Fibroblast of the conjunctiva (primary cell): ENCODE measurements around the gene DVL2.
A peak's percentile ranks its signal among the peaks of the same experiment; 100 is the strongest.

Experiments
- DNase-seq: peaks from one replicate; pipeline ENCODE4 v3.0.0-alpha.2; 2010; ENCODE audit warnings: low read depth

The DVL2 gene

DNA sequence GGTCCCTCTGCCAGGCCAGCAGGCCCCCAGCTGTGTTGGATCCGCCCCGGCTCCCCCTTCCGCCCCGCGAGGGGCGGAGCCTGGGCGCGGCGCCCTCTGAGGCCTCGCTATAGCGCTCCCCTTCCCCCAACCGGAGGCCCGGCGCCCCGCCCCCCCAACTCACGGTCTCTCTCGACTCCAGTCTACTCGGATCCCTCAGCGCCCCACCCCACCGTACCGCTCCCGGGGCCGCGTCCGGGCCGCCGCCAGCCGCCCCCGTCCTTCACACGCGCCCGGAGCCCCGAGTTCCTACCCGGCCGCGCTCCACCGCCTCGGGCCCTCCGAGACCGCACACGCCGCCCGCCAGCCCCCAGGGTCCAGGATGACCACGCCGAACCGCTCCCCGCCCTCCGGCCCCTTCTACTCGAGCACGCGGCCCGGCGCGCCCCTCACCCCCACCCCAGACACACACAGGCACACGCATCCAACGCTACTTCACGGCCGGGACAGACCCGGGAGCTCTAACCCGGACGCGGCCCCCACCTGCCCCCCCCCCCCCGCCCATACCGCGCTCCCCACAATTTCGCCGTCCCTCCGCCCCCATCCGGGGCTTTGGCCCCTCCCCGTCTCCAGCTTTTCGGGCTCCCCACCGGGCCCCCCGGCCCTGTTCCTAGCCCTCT, 3.6 kb upstream of the DVL2 start:
- DNase-seq, result peak; percentile 39

DNA sequence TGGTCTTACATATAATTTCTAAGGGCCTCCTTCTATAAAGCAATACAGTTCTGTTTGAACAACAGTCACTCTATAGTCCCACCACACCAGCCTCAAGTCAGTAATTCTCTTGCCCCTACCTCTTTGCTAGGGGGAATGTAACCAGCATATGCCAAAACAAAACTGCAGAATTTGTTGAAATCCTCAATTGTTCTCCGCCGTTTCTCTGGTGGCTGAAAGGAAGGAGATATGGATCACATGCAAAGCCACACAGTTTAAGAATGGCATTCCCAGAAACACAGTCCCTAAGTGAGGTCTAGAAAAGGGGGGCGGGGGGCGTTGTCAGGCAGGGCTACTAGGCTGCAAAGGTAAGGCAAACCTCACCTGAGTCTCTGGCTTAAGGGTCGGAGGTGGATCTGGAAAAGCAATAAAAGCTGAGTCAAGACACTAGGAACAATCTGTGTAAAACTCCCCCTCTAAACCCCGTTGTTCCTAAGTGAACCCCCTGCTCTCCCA, 3.0 kb upstream of the DVL2 start:
- no peak for DNase-seq

- no peak for DNase-seq
These were observed 2.5 kb upstream of the DVL2 start for GRCh38 chr17:7236808-7237207.

DNA sequence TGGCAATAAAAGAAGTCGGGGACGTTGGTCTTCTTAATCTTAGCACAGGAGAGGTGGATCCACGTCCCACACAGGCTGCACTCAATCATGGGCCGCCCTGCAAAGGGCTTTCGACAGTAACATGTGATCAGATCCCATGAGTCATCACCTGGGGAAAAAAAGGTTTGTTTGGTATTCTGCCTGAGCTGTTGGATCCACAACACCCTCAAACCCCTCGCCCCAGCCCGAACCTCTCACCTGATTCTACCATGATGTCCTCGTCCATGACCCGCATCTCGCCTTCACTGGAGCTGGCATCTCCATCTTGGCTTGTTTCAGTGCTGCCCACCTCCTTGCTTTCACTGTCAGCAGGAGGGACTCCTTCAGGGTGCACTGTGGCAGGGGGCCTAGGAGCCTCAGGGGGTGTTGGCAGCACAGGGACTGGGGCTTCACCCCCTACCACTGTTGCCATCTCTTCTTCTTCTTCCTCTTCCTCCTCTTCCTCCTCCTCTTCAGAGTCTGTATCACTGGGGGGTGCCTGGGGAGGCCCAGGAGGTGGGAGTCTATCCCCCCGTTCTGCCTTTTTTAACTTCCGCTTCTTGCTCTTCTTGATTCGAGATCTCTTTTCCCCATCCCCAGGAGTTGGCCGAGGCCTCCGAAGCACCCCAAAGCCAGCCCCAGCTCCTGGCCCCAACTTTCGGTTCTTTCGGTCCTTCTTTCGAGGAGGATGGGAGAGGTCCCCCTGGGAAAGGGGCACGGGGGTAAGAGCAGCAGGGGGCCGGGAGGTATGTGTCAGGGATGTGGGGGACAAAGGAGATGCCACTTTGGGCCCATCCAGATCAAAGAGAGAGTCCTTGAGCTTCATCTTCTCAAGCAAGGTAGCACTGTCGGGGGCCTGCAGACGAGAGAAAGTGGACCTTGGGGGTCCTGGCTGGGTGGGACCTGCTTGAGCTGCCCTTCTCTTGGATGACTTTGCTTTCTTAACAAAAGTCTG, 1.7 kb upstream of the DVL2 start:
- DNase-seq, result no peak

- DNase-seq, result no peak
These were observed 625 bp downstream of the DVL2 start for GRCh38 chr17:7233701-7234082.

DNA sequence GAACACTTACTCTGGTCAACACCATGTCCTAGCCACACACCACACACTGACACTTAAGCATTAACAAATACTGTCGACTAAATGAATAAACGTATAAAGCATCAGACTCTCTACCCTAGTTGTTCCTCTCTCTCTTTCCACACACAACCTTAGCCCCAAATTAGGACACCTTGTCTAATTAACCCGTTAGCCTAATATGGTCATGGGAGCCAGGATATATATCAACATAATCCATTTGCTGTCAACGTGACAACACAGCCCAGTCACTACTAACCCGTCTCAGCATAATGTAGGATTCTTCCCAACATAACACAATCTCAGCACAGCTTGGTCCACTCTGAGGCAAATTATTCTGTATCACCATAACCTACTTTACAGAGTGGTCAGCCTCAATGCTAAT, 2.2 kb downstream of the DVL2 start:
- no peak for DNase-seq

DNA sequence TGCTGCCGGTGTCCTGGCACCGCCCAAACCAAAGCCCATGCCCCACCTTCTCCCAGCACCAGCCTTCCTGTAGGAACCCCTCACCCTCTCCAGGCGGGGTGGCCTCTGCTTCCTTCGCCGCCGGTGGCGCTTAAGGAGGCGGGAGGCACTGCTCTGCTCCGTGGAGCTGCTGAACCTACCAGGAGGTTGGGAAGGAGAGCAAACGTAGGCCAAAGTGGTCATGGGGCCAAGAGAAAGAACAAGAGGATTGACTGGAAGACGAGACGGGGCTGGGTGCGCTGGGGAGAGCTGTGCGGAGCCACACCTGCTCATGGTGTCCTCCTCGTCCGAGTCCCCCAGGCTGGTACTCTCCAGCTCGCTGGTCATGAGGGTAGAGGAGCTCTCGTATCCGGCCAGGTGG, 4.8 kb downstream of the DVL2 start:
- DNase-seq, result no peak

DNA sequence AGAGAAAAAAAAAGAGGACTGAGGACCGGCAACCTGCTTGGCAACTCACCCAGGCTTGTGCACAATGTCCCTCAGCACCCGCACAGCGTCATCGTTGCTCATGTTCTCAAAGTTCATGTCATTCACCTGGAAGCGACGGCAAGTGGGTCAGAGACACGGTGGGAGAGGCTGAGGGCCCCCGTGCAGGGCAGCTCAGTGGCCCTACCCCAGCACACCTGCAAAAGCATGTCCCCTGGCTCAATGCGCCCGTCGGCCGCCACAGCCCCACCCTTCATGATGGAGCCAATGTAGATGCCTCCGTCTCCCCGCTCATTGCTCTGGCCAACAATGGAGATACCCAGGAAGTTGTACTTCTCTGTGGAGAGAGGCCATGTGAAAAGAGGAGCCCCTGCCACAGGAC, 5.4 kb downstream of the DVL2 start:
- DNase-seq, result no peak

GRCh38 chr17:7226721-7227710, 7.3 kb downstream of the DVL2 start:
- no peak for DNase-seq

DNA sequence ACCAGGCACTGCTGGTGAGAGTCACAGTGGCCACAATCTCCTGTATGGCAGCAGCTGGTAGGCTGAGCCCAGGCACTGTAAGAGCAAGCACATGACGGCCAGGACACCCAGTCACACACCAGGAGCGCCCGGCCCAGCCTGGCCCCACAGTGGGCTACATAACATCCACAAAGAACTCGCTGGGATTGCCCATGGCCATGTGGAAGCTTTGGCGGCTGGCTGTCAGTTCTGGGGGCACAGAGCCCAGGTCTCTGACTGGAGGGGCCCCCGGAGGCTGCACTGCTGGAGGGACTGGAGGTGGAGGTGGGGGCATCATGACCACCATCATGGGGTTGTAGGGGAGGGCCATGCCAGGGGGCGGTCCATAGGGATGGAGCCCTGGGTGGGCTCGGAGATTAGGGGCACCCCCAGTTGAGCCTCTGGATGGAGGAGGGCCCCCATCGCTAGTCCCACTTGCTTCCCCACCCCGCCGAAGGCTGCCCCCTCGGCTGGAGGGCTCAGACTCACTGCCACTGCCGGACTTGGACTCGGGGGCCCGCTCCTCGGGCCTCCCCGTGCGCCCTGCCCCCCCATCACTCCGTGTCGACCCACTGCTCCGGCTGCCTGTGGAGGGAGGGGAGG, 8.5 kb downstream of the DVL2 start:
- no peak for DNase-seq

GRCh38 chr17:7224661-7225111, 9.6 kb downstream of the DVL2 start:
- DNase-seq, result no peak

DNA sequence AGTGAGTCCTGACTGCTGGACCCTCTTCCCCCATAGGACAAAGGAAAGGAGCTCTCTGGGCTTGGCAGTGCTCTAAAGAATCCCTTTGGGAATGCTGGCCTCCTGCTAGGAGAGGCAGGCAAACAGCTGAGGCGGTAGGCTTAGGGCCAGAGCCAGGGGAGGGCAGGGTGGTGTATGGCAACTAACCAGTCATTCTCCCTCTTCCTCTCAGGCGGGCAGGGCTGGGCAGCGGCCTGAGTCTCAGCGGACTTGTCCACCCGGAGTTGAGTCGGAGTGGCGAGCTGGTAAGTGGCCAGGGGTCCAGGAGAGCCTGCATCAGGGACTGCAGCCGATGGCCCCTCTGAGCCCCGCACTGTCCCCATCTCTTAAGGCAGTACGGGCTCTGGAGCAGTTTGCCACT, 10.2 kb downstream of the DVL2 start:
- no peak for DNase-seq

GRCh38 chr17:7223375-7223774, 10.9 kb downstream of the DVL2 start:
- DNase-seq, result no peak

DNA sequence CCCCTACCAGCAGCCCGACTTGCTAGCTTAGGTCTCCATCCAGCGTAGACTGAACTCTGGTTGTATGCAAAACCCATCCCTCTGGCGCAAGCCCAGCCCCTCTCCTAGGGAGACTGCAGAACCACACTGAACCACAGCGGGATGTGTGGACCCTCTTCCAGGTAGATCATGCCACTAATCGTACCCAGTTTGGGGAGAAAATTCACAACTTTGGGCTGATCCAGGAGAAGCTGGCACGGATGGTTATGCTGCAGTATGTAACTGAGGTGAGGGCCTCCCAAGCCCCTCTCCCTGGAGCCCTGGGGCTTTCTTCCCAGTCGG, 11.4 kb downstream of the DVL2 start:
- DNase-seq, result no peak

DNA sequence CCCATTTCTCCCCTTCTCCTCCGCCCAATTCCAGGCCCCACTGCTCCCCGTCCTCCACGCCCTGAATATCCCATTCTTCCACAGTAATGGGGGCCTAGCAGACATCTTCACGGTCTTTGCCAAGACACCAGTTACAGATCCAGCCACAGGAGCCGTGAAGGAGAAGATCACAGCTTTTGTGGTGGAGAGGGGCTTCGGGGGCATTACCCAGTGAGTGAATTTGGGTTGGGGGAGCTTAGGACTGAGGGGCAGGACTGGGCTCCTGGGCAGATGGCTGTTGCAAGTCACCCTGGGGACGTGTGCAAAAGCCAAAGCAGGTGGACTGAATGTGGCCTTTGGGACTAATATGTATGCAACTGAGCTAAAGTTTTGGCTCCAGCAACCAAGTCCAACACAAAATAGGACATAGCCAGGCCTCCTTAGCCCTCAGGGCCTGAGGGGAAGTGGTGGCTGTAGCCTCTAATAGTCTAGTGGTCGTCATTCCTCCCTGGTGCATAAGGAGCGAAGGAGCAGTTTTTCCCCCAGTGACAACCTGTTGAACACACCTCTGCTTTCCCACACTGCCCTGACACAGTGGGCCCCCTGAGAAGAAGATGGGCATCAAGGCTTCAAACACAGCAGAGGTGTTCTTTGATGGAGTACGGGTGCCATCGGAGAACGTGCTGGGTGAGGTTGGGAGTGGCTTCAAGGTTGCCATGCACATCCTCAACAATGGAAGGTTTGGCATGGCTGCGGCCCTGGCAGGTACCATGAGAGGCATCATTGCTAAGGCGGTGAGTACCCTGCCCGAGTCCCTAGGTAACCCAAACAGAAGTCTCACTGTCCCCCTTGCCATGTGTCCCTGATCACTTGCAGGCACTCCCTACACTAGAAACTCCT, 12.0 kb downstream of the DVL2 start:
- no peak for DNase-seq

- no peak for DNase-seq
These were observed 12.8 kb downstream of the DVL2 start for GRCh38 chr17:7221278-7222092.

- peak; percentile 46 for DNase-seq
These were observed 13.6 kb downstream of the DVL2 start for GRCh38 chr17:7220593-7221277.

DNA sequence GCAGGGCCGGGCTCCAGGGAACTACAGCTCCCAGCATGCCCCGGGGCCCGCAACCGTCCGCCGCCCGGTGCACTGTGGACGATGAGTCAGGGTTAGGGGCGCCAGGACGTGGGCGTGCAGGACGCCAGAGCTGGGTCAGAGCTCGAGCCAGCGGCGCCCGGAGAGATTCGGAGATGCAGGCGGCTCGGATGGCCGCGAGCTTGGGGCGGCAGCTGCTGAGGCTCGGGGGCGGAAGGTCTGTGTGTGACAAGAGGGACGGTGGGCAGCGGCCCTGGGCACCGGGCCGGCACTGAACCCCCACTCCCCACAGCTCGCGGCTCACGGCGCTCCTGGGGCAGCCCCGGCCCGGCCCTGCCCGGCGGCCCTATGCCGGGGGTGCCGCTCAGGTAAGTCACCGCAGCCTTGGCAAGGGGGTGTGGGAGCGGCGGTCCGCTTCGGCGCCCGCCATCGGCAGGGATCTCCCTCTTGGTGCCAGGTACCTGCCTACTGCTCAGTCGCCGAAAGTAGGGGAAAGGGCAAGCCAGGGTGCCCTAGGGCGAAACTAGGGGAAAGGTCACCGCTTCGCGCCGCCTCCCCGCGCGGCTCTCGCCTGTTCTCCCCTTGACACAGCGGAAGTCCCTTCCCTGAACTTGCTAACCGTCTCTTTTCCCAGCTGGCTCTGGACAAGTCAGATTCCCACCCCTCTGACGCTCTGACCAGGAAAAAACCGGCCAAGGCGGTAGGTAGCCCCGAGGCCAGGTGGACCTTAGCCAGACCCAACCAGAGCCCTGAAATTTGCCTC, 14.3 kb downstream of the DVL2 start, which contains the start of the genes ACADVL and DLG4:
Gene ACADVL (plus strand): TSS at position 127 of the 781 bp plus-strand sequence. CDS start 47 bp downstream, at position 174.
Gene DLG4 (minus strand): TSS at position 25 of the 781 bp plus-strand sequence.
- peak; percentile 85 for DNase-seq
